GM19023 (cell line): ENCODE data around the gene USP27X.

ENCODE experiments used
- ATAC-seq: cut with Tn5 transposase; IDR thresholded peaks from one replicate; pipeline ENCODE4 v1.9.1; 2021; ENCODE audit warnings: mild to moderate bottlenecking, moderate library complexity; ENCODE audit not compliant: unreplicated experiment

The USP27X gene

GRCh38 chrX:49880668-49881067 is 1.4 kb downstream of the USP27X start:
- no peak for ATAC-seq

- ATAC-seq, result no peak
Measured at GRCh38 chrX:49884290-49884862, 5.1 kb downstream of the USP27X start.

- no peak for ATAC-seq
Measured at GRCh38 chrX:49892542-49892941, 13.3 kb downstream of the USP27X start.

- ATAC-seq, result no peak
Measured at GRCh38 chrX:49896951-49897350, 17.7 kb downstream of the USP27X start.

GRCh38 chrX:49901048-49901447 is 21.8 kb downstream of the USP27X start:
- ATAC-seq, result no peak

GRCh38 chrX:49910344-49910743 is 31.1 kb downstream of the USP27X start:
- ATAC-seq, result no peak

- ATAC-seq, result no peak
Measured at GRCh38 chrX:49912086-49912485, 32.8 kb downstream of the USP27X start.

GRCh38 chrX:49912861-49913260 is 33.6 kb downstream of the USP27X start:
- no peak for ATAC-seq

- peak; percentile 82 for ATAC-seq
Measured at GRCh38 chrX:49915361-49916222, 36.3 kb downstream of the USP27X start.

- no peak for ATAC-seq
Measured at GRCh38 chrX:49919617-49920016, 40.3 kb downstream of the USP27X start.

- no peak for ATAC-seq
Measured at GRCh38 chrX:49921109-49921508, 41.8 kb downstream of the USP27X start.

- ATAC-seq, result peak; percentile 96
Measured at GRCh38 chrX:49922291-49923241, 43.3 kb downstream of the USP27X start, which contains the start of gene CLCN5. Gene CLCN5, plus strand, starts transcription at chrX:49922596. Its CDS starts 2,703 bp downstream, at chrX:49925299.

GRCh38 chrX:49925176-49925575 is 45.9 kb downstream of the USP27X start:
- no peak for ATAC-seq

GRCh38 chrX:49930039-49930438 is 50.8 kb downstream of the USP27X start:
- no peak for ATAC-seq
